Stimulated activated CD8-positive, alpha-beta memory T cell treated with anti-CD3 and anti-CD28 coated beads, Interleukin-4, amount 100 ng/mL, for 4 hours (primary cell): ENCODE measurements around the gene WDR36.
"Not testable (repeated sequence)": the region's sequence is repeated elsewhere in the genome, so short reads cannot be mapped to it uniquely, and the experiment has no call there.

Experiments
- DNase-seq, 2 donors: peaks; one replicate each; pipeline ENCODE4 v3.0.0-alpha.2; 2020; ENCODE audit warnings: low read depth in 2 of 2, low spot score in 1 of 2

The WDR36 gene

DNA sequence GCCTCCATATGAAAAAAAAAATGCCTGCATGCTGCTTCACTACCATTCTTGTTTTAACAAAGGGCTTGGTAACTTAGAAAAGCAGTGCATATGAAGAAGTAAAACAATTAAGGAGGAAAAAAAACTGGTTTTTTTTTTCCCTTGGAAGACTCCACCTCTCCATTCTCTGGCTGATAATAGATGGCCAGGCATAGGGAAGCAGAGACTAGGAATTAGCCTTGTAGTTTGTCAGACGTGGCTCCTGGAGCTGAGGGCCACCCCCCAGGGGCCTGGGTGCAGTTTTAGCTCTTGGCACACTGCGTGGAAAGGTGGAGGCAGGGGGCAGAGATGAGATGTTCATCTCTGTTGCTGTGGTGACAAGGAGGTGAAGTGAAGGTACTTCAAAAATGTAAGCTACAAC lies 42.7 kb downstream of the WDR36 start:
- no peak for DNase-seq

DNA sequence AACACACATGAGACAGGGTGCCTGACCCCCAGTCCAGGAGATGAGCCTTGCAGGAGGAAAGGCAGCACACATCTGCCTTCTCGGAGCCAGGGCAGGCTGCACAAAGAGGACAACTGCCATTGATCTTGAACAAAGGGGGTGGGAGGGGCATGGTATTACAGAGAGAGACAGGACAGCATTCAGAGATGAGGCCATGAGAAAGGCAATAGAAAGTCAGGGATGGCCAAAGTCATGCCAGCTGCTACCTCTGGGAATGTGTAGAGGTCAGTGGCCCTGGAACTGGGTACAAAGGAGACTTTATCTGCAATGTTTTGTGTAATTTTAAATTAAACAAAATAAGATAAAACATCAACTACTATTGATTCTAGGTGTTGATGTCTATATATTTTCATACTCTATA lies 43.2 kb downstream of the WDR36 start:
- DNase-seq = no peak

DNA sequence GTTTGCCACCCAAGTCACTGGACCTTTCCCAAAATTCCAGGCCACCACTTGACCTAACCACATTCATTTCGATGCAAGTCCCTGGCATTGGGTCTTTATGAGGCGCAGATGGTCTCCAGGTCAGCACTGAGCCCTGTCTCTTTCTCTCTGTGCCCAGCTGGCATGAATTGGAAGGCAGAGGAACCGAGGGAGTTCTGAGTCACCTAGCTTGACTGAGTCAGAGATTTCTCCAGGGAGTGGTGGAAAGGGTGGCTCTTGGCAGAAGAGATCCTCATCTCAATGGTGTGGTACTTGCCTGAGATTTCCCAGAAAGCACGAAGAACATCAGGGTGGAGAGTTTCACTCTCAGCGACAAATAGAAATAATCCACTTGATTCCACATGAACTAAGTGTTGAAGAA lies 43.8 kb downstream of the WDR36 start:
- no peak for DNase-seq

DNA sequence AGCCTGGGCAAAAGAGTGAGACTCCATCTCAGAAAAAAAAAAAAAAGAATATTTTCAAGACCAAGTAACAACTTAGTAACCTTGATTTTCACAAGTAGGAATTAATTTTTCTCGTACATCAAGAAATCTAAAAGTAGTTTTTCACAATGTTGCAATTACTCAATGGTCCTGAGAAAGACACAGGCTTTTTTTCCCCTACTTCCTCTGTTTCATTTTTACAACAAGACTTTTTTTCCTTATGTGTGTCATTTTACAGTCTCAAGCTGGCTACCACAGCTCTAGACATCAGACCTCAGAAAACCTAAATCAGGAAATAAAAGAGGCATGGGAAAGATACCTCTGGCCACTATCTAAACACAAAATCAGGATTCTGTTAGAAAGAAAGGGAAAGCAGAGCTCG lies 45.9 kb downstream of the WDR36 start:
- no peak for DNase-seq

DNA sequence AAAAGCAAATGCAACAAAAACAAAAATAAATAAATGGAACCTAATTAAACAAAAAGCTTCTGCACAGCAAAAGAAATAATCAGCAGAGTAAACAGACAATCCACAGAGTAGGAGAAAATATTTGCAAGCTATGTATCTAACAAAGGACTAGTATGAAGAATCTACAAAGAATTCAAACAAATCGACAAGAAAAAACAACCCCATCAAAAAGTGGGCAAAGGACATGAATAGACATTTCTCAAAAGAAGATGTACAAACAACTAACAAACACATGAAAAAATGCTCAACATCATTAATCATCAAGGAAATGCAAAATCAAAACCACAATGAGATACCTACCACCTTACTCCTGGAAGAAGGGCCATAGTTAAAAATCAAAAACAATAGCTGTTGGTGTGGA lies 49.3 kb downstream of the WDR36 start:
- DNase-seq = not testable (repeated sequence)

DNA sequence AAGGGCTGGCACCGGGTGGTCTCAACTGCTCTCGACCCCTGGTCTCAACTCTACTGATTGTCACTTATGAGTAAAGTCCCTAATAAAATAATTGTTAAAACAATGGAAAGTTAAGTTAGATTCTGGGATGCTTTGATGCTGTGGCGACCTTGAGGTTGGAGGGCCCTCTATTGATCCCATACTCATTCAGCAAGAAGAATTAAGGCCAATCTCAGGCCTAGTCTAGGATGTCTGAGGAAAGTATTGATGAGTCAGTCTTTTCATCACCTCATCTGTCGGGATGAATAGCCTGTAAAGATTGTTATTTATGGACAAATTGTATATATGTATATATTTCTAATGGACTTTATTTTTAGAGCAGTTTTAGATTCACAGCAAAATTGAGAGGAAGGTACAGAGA lies 50.8 kb downstream of the WDR36 start:
- DNase-seq = no peak

DNA sequence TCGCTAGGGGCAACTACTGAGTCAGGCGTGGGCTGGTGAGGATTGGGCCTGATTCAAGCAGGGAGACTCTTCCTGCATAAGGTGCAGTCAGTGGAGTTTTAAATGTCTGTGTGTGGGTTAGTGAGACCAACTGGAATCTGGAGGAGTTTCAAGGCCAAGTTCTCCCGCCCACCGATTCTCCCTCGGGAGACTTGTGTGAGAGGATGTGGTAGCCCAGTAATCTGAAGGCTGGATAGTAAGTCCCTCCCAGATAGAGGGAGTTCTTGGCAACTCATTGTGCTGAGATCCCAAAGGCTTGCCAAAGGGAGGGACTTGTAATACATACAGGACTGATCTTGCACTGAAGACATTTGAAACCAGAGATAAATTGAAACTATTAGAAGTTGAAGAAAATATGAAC lies 51.8 kb downstream of the WDR36 start:
- no peak for DNase-seq

DNA sequence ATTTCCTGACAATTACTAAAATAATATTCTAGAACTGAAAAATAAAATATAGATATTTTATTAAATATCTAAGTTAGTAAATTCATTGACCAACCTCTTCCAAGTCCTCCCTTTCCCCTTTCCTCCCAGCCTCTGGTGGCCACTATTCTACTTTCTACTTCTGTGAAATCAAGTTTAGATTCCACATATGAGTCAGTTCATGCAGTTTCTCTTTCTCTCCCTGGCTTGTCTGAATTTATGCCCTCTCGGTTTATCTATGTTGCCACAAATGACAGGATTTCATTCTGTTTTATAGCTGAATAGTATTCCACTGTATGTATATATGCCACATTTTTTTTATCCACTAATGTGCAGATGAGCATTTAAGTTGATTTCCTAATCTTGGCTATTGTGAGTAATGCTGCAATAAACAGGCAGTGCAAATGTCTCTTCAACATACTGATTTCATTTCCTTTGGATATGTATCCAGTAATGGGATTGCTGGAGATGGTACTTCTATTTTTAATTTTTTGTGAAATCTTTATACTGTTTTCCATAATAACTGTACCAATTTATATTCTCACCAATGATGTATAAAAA lies 52.3 kb downstream of the WDR36 start:
- DNase-seq = no peak

DNA sequence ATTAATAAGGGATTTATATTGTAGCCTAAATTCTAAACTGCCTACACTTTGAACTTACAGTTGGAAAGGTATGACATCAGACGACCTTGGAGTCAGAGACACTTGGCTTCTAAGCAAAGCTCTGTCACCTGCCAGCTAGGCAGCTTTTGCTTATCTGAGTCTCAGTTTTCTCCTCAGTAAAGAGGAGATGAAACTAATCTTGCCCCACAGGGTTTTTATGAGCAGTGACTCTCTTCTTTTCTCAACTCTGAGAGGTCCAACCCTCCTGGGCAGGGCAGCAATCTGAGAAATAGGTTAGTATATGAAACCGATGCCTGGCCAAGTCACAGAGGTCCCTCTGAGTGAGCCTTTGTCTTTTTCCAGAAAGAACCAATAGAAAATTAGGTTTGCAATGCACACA lies 53.9 kb downstream of the WDR36 start:
- DNase-seq = no peak

DNA sequence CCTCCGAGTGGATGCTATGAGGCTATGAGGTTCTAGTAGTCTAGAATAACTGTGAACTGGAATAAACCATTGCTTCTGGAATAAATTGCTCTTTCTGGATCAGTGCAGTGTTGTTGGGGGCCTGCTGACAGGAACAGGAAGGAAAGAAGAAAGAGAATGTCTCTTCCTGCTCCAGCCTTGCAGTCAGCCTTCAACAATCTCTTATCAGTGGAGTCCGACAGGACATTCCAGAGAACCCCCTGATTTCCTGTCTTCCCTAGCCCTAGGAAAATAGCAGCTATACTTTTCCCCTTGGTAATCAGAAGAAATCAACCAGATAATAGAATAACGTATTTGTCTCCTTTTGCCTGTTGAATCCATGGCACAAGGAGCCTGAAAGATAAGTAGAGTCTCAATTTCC lies 55.4 kb downstream of the WDR36 start:
- no peak for DNase-seq

DNA sequence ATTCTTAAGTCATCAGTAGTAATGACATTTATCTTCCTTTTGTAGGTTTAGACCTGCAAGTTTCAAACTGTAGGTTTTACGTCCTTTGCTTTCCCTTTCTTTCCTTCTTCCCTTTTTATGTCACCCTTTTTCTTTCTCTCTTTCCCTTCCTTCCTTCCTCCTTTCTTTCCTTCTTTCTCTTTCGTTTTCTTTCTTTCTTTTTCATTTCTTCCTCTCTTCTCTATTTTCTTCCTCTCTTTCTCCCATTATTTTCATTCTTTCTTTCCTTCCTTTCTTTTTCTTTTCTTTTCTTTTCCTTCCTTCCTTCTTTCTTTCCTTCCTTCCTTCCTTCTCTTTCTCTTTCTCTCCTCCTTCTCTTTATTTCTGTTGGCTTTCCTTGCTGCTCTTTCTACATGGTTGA lies 59.9 kb downstream of the WDR36 start:
- DNase-seq = no peak

DNA sequence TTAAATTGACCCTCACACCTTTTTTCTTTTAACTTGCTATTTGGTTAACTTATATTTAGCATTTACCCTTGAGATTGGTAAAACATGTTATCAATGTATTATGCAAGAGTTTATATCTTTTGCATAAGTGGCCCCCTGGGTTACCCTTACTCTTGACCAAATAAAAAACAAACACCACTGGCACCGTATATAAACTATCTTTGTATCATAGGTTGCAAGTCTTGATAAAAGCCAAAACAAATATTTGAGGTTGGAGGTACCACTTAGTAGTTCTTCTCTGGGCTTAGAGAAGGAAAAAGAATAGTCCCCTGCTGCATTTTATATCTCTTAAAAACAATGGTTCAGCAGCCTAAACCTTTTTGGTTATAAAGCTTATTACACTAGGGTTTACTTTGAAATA lies 61.3 kb downstream of the WDR36 start:
- DNase-seq = no peak

DNA sequence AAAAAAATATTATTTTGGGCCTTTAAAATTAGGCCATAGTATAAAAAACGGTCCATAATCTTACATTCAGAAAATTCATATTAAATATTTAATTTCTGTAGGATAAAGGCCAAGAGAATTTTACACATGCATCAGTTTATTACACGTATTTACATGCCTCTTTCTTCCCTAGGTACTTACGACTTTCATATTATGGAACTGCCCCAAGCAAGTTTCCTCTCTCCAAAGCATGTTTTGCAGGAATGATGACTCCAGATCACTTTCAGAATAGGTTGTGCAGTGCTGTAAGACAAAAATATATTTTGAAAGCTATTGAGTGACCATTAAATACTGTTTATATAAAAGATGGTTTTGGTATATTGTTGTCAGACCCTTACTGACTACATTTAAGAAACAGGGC lies 61.8 kb downstream of the WDR36 start:
- DNase-seq = no peak

DNA sequence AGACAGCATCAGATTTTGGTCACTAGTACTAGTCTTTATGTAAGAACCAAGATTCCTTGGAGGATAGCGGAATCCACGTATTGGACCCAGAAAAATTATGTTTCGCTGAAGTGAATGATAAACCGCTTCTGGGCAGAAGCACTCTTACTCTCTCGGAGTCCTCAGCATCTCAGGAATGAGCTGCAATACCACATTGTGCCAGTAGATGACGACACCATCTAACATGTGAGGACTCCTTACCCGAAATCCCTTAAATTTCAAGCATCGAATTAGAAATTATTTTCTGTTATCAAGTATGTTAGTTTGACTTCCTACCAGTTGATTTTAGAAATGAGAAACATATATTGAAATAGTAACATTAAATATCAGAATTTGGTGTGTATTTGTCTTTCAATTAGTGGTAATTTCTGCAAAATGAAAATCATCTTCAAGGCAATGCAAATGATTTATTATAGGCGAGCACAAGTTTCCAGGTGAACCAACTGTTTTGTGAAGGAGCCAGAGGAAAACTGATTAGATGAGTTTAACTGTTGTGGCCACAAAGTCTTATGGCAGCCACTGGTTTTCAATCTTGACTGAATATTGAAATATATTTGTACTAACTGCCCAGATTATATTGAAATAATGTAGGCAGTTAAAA lies 66.1 kb downstream of the WDR36 start:
- DNase-seq = peak; percentile 49 to 83

DNA sequence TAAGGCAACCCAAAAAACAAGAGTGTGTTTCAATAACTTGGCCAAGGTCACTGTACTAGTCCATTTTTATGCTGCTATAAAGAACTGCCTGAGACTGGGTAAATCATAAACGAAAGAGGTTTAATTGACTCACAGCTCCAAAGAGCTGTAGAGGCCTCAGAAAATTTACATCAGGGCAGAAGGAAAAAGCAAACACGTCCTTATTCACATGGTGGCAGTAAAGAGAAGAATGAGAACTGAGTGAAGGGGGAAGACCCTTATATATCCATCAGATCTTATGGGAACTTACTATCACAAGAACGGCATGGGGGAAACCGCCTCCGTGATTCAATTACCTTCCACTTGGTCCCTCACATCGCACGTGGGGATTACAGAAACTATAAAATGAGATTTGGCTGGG lies 67.7 kb downstream of the WDR36 start:
- no peak for DNase-seq

DNA sequence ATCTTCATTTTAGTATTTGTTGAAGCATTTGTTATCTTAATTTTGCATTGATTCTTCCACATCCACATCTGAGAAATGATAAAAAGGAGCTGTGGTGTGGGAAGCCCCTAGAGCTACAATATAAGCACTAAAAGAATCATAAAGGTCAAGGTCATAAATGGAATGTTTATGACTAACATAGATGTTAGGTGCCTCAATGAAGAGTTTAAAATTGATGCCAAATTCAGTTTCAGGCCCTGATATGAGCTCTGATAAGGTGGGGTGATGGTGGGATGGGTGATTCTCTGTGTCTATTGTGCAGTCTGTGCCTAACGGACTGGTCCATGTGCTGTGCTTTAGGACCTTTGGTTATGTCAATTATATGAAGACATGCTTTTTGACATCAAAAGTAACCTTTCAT lies 70.9 kb downstream of the WDR36 start:
- DNase-seq = no peak

DNA sequence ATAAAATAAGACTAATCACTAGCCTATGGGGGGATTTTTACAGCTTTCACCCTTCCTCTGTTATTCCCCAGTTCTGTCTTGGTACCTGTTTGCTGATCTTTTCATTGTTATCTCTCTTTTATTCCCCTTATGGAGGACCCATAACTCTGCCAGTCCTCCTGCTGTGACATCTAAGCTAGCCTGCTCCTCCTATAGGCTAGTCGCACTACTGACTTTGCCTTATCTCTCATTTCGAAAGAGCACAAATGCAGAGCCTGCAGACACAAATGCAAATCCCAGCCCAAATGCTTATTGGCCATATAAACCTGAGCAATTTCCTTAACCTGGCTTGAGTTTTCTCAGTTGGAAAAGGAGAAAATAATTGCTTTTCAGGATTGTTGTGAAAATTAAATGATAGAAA lies 72.9 kb downstream of the WDR36 start:
- no peak for DNase-seq

DNA sequence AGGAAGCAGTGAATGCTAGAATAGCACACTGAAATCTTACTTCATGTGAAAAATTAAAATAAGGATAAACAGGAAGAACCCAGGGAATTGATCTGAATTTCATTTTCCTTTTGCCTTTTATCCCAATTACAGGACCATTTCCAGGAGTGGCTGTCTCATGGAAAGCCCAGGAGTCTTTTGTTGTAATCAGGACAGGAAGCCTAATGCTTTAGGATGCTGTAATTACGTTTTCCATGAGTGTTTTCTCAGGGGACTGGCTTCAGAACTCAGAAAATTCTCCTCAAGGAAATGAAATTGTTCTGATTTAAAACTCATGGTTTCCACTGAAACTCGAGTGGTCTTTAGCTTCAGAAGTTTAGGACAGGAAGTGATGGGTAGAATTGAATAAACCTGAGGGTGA lies 75.4 kb downstream of the WDR36 start:
- no peak for DNase-seq

DNA sequence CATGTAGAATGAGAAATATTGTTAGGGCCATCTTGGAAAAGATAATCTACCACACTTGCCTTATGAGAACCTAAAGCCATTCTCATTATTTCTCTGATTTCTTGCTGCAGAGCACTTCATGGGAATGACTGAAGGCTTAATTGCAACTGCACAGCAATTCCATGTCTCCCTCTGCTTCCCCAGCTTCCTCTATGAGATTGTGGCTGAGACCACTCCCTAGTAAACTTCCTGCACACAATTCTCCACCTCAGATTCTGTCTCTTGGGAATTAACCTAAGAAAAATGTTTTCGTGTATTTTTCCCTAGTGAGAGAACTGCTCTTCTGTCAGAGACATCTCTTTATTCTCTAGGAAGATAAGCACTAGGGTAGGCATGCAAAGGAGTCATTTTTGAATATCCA lies 76.5 kb downstream of the WDR36 start:
- DNase-seq = no peak

DNA sequence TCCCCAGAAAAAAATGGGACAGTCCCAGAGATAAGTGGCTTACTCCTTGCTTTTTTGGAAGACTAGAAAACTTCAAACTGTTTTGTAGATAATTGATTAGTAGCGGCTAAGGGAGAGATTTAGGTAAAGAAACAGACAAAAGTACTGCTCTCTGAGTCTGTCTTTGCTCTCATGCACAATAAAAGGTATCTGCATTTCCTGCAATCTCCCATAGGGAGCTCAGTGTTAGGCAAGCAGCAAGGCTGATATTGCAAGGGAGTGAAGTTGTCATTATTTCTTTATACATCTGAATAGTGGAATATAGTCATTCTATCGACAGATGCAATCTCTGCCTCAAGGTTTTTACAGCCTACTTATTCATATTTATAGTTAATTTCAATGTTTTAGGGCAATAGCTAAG lies 77.1 kb downstream of the WDR36 start:
- DNase-seq = no peak

DNA sequence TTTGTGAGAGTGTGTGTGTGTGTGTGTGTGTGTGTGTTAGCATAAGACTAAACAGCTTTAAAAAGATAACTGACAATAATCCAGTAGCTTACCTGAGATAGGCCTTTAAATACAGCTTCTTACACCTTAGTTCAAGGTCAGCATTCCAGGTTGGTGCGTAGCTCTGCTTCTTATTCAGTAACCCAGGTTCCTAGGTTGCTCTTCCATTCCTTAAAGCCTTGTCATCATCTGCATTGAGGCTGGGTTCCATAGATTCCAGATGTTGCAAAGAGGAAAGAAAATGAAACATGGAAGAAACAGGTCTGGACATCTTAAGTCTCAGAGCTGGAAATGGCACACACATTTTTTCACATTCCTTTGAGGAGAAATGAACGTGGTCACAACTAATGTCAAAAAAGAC lies 78.1 kb downstream of the WDR36 start:
- DNase-seq = no peak

DNA sequence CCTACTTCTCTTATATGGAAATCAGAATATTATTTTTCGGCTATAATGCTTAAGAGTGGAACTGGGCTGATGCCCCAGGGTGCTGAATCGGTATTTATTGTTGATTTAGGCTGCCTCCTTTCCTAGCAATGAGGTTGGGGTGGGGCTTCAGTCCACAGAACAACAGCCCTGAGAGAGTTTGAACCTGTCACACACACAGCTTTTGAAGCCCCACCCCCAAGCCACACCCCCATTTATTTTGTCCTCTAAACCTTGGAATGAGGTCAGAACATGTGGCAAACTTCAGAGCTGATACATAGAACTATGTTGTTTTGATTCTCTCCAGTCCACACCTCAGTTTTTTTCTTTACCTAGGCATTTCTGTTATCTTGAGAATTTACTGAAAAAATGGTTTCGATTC lies 80.4 kb downstream of the WDR36 start:
- DNase-seq = no peak

DNA sequence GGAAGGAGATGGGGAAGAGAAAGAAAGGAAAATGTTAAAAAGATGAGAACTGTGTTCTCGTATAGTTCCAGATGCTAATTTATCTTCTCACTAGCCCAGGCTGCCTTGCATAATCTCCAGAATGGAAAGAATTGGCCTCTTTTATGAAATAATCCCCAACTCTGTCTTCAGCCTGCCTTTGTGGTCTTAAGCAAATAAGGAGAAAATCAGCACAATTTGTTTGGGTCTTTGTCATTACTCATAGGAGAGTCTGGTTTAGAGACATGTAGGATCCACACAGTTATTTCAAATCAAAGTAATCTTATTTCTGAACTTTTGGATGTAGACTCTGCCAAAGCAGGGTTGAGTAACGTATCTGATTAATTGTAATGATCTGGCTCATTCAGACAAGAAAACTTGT lies 81.3 kb downstream of the WDR36 start:
- DNase-seq = no peak
